ENCODE measurements around the gene TANGO2. TPM values are rescaled to one million over a fixed set of nuclear protein-coding genes. Genes with fewer than 3 reads are reported as not detected.
A peak's percentile ranks its signal among the peaks of the same experiment; 100 is the strongest.

Gene TANGO2
- total and polyA plus RNA-seq, 10 donors = 18.7 to 72.2 (median 55.1) TPM

GRCh38 chr22:19977296-19978243 lies 43.3 kb upstream of the TANGO2 start:
- DNase-seq = no peak
- TF ChIP-seq POLR2A (IDR thresholded peaks at IDR 0.05) = no peak
- TF ChIP-seq POLR2AphosphoS5 (IDR thresholded peaks at IDR 0.05) = no peak
- TF ChIP-seq, protein P1, sequence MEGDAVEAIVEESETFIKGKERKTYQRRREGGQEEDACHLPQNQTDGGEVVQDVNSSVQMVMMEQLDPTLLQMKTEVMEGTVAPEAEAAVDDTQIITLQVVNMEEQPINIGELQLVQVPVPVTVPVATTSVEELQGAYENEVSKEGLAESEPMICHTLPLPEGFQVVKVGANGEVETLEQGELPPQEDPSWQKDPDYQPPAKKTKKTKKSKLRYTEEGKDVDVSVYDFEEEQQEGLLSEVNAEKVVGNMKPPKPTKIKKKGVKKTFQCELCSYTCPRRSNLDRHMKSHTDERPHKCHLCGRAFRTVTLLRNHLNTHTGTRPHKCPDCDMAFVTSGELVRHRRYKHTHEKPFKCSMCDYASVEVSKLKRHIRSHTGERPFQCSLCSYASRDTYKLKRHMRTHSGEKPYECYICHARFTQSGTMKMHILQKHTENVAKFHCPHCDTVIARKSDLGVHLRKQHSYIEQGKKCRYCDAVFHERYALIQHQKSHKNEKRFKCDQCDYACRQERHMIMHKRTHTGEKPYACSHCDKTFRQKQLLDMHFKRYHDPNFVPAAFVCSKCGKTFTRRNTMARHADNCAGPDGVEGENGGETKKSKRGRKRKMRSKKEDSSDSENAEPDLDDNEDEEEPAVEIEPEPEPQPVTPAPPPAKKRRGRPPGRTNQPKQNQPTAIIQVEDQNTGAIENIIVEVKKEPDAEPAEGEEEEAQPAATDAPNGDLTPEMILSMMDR (IDR thresholded peaks at IDR 0.05 in 8 of 11, conservative IDR thresholded peaks at IDR 0.05 in 3 of 11) = no peak
- peaks cover 0 to 40% (median 12%) of the 10 kb centered on the region in 6 donors for H3K4me1 ChIP-seq
- WGBS, 5 donors = 89 to 94% (median 91%) methylated on average over 18 to 32 of the region's 32 CpGs
- intact Hi-C loops (cut with DNase I; ENCODE audit: low total_unique reads) = loop anchor here (10.0 kb wide), 1 partner anchor 147 kb away; no protein-coding TSS in a partner anchor
- no peaks in the 10 kb centered on the region for H3K9me3 ChIP-seq
- peaks cover 0 to 82% (median 19%) of the 10 kb centered on the region in 6 donors for H3K36me3 ChIP-seq
- H3K27me3 ChIP-seq (replicated peaks in 1 of 7) = no peaks in the 10 kb centered on the region
- H3K27ac ChIP-seq = no peak overlapping the region
- no peak overlapping the region for H3K4me3 ChIP-seq

DNA sequence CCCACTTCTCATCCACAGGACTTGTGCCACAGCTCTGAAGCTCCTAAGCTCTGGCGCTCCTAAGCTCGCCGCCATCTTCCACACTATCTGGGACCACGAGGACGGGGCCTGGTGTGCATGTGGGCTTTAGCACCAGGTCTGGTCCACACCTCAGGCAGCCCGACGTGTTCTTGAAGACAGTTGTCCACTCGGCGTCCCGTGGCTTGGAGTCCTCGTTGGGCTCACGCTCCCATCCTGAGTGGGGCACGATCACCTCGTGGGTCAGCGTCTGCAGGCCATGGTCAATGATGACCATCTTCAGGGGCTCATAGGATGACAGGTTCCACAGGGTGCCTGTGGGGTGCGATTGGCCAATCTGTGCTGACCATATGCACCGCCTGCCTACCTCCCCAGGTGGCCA lies 42.2 kb upstream of the TANGO2 start:
- Histone ChIP-seq H3K27me3 (replicated peaks in 1 of 7) (no peaks in the 10 kb centered on the region), H3K27ac (no peak overlapping the region), H3K4me1 (peaks cover 0 to 36% (median 14%) of the 10 kb centered on the region in 6 donors), H3K36me3 (peaks cover 0 to 70% (median 16%) of the 10 kb centered on the region in 6 donors), H3K9me3 (no peaks in the 10 kb centered on the region), H3K4me3 (no peak overlapping the region)
- 92 to 96% (median 94%) methylated on average over 16 to 17 of the region's 17 CpGs for WGBS, 5 donors
- DNase-seq = no peak
- intact Hi-C loops (cut with DNase I; ENCODE audit: low total_unique reads) = loop anchor here (10.0 kb wide), 1 partner anchor 146 kb away; no protein-coding TSS in a partner anchor
- TF ChIP-seq POLR2A (IDR thresholded peaks at IDR 0.05) (no peak), POLR2AphosphoS5 (IDR thresholded peaks at IDR 0.05) (no peak)
- TF ChIP-seq, protein P1 (IDR thresholded peaks at IDR 0.05 in 8 of 11, conservative IDR thresholded peaks at IDR 0.05 in 3 of 11) = no peak

DNA sequence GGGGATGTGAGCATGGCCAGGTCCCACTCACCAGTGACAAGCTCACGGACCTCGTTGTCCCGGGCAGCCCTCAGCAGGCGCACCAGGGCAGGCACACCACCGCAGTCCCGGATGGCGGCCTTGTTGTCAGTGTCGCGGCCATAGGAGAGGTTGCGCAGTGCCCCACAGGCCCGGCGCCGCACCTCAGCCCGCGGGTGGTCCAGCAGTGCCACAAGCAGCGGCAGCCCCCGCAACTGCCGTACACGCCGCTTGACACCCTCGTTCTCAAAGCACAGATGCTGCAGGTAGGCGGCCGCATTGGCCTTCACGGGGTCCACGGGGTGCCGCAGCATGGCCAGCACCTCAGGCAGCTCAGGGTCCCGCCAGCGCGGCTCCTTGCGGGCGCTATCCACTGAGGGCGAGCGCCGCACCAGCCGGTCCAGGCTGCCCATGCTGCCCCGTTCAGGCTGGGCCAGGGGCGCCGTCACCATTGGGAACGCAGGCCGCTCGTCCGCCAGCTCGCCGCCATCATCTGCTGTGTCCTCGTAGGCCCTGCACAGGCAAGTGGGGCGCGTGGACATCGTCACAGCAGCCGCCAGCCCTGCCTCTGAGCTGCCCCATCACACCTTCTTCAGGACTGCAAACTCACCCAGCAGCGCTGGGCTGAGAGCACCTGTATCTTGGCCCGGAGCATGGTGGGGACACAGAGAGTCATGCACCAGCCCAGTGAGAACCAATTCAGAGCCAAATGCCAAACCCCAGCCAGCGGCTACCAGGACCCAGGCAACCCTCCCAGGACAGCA lies 41.0 kb upstream of the TANGO2 start:
- intact Hi-C loops (cut with DNase I; ENCODE audit: low total_unique reads) = loop anchor here (10.0 kb wide), 1 partner anchor 145 kb away; no protein-coding TSS in a partner anchor
- Histone ChIP-seq H3K27ac (no peak overlapping the region), H3K36me3 (peaks cover 0 to 66% (median 16%) of the 10 kb centered on the region in 6 donors), H3K4me1 (peaks cover 0 to 28% (median 11%) of the 10 kb centered on the region in 6 donors), H3K4me3 (no peak overlapping the region), H3K9me3 (no peaks in the 10 kb centered on the region), H3K27me3 (replicated peaks in 1 of 7) (no peaks in the 10 kb centered on the region)
- no peak for DNase-seq
- 78 to 96% (median 95%) methylated on average over 11 to 52 of the region's 52 CpGs for WGBS, 5 donors
- TF ChIP-seq POLR2A (IDR thresholded peaks at IDR 0.05) (no peak), POLR2AphosphoS5 (IDR thresholded peaks at IDR 0.05) (peak in 1 of 3 donors; percentile 24)

DNA sequence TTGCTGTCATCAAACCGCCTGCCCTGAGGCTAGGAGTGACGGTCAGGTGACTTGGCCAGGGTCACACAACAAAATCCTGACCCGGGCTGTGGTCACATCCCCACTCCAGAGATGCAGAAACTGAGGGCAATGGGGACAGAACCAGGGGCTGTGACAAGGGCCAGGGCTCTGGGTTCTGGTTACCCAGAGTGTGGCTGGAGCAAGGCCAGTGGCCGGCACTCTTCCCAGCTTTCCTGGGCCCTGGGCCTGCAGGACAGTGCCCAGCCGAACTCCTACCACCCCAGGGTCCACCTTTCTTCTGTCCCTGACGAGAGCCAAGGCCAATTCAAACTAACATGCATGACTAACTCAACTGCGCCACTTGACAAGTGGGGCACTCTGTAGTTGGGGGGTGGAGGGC lies 40.1 kb upstream of the TANGO2 start:
- Histone ChIP-seq H3K27me3 (replicated peaks in 1 of 7) (peaks cover 0 to under 1% (median 0%) of the 10 kb centered on the region in 7 donors), H3K4me3 (no peak overlapping the region), H3K9me3 (no peaks in the 10 kb centered on the region), H3K4me1 (peaks cover 0 to 28% (median 11%) of the 10 kb centered on the region in 6 donors), H3K27ac (no peak overlapping the region), H3K36me3 (peaks cover 0 to 59% (median 16%) of the 10 kb centered on the region in 6 donors)
- no peak for TF ChIP-seq POLR2A (IDR thresholded peaks at IDR 0.05)
- no peak for TF ChIP-seq POLR2AphosphoS5 (IDR thresholded peaks at IDR 0.05)
- TF ChIP-seq, protein P1 (IDR thresholded peaks at IDR 0.05 in 8 of 11, conservative IDR thresholded peaks at IDR 0.05 in 3 of 11) = no peak
- no peak for DNase-seq
- WGBS, 5 donors = 80 to 95% (median 89%) methylated on average over 4 to 7 of the region's 7 CpGs
- intact Hi-C loops (cut with DNase I; ENCODE audit: low total_unique reads) = no loop called here
